ENCODE measurements around the gene PUDP.

DNA sequence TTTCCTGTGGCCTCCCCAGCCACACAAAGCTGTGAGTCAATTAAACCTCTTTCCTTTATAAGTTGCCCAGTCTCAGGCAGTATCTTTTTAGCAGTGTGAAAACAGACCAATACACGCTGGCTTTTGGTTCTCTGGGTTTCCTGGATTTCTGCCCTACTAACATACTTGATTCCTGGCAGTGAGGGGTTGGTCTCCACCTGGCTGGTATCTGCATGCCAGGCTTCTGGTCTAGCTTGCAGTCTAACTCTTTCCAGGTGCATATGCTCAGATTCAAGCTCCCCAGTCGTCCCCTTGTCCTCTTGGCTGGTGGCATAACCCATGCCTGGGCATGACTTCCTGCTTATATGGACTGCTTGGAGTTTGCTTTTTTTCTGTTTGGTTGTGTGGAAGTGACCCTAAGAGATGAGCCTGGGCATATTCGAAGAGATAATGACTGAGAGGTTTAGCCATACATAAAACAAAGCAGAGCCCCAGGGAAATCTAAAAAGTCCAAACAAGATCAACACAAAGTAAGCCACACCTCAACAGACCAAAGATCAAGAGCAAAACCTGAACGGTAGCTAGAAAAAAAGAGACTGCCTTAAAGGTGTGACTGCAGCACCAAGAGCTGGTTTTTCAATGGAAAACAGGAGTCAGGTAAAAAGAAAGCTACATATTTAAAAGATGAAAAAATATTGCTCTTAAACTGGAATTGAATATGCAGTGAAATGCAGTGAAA lies 102.6 kb downstream of the PUDP start:
- TF ChIP-seq EP300 (IDR thresholded peaks at IDR 0.05), result no peak
- TF ChIP-seq, protein P1, sequence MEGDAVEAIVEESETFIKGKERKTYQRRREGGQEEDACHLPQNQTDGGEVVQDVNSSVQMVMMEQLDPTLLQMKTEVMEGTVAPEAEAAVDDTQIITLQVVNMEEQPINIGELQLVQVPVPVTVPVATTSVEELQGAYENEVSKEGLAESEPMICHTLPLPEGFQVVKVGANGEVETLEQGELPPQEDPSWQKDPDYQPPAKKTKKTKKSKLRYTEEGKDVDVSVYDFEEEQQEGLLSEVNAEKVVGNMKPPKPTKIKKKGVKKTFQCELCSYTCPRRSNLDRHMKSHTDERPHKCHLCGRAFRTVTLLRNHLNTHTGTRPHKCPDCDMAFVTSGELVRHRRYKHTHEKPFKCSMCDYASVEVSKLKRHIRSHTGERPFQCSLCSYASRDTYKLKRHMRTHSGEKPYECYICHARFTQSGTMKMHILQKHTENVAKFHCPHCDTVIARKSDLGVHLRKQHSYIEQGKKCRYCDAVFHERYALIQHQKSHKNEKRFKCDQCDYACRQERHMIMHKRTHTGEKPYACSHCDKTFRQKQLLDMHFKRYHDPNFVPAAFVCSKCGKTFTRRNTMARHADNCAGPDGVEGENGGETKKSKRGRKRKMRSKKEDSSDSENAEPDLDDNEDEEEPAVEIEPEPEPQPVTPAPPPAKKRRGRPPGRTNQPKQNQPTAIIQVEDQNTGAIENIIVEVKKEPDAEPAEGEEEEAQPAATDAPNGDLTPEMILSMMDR (IDR thresholded peaks at IDR 0.05), result no peak
